HepG2 (cell line): ENCODE results near the gene SEBOX. TPM values are rescaled to one million over a fixed set of nuclear protein-coding genes. Genes with fewer than 3 reads are reported as not detected.

Experiments
- ATAC-seq: fragments of 200-7000 bp; cut with Tn5 transposase; 3 replicates; pipeline ENCODE4 v1.9.1; 2020; ENCODE audit warnings: mild to moderate bottlenecking, moderate library complexity
- BruUV-seq: library from RNA; stranded (reverse); fragments of 400-500 nt; replicated peaks from 2 replicates; lab custom pipeline; 2021; lab: Mats Ljungman, UMichigan
- CTCF ChIA-PET: fragments of 300-600 bp; formaldehyde crosslinking; extraction: SDS; loops from one replicate; lab custom pipeline; 2021; ENCODE audit warnings: low total read pairs, inconsistent platforms, low intra/inter-chr PET ratio; lab: Yijun Ruan, JAX
- POLR2A ChIA-PET: fragments of 350-600 bp; sonication (Branson Sonifier 250); formaldehyde crosslinking; loops from one replicate; lab custom pipeline; 2020; ENCODE audit warnings: antibody characterized with exemption, inconsistent platforms; lab: Yijun Ruan, JAX
- DNase-seq: peaks from one replicate; pipeline ENCODE4 v3.0.0-alpha.2; 2015; ENCODE audit warnings: low spot score
- FAIRE-seq: peaks from 3 replicates; lab custom pipeline; 2011; peaks lifted over from hg19 to GRCh38; lab: Jason Lieb, UNC
- H2AFZ ChIP-seq: one replicate; pipeline ENCODE4 v1.6.1; 2011; ENCODE audit warnings: low read length, inconsistent platforms
- H3K27ac ChIP-seq: fragments of 300-600 bp; 3 replicates; pipeline ENCODE4 v1.8.0; 2011; ENCODE audit warnings: mixed run types, mild to moderate bottlenecking, mixed read lengths, low read length, inconsistent platforms; ENCODE audit not compliant: insufficient read depth; ENCODE audit errors: extremely low read length
- H3K27me3 ChIP-seq, 2 experiments: fragments of 200-600 bp in 1 of 2; 2 replicates in 1 of 2; 3 replicates in 1 of 2; pipeline versions ENCODE4 v1.6.0 to v1.8.0; 2011; ENCODE audit warnings: low read length in 2 of 2, mild to moderate bottlenecking in 2 of 2, moderate library complexity in 2 of 2, inconsistent platforms in 1 of 2; ENCODE audit not compliant: insufficient read depth in 2 of 2, control insufficient read depth in 1 of 2
- H3K36me3 ChIP-seq, 2 experiments: fragments of 200-600 bp in 1 of 2; replicated peaks in 1 of 2; 2 replicates in 1 of 2; 3 replicates in 1 of 2; pipeline versions ENCODE4 v1.5.1 to v1.8.0; 2011; ENCODE audit warnings: low read length in 2 of 2, inconsistent platforms in 1 of 2; ENCODE audit not compliant: insufficient read depth in 2 of 2, control insufficient read depth in 1 of 2
- H3K4me1 ChIP-seq: 2 replicates; pipeline ENCODE4 v1.5.1; 2012; ENCODE audit warnings: low read length, inconsistent platforms; ENCODE audit not compliant: insufficient read depth
- H3K4me2 ChIP-seq: 2 replicates; pipeline ENCODE4 v1.6.0; 2011; ENCODE audit warnings: low read depth, low read length, inconsistent platforms
- H3K4me3 ChIP-seq, 3 experiments: fragments of 200-600 bp in 1 of 3; sonication (generic), shearing (Covaris generic) in 1 of 3; replicated peaks in 1 of 3; 2 replicates each; pipeline ENCODE4 v1.5.1; 2011 to 2016; ENCODE audit warnings: low read length in 3 of 3, inconsistent platforms in 2 of 3, low read depth in 2 of 3, mild to moderate bottlenecking in 2 of 3, control low read depth in 1 of 3, mixed read lengths in 1 of 3; ENCODE audit not compliant: insufficient read depth in 1 of 3
- H3K79me2 ChIP-seq: one replicate; pipeline ENCODE4 v1.6.1; 2011; ENCODE audit warnings: low read length, inconsistent platforms; ENCODE audit not compliant: insufficient read depth
- H3K9ac ChIP-seq: 2 replicates; pipeline ENCODE4 v1.6.0; 2011; ENCODE audit warnings: mild to moderate bottlenecking, low read depth, low read length, inconsistent platforms; ENCODE audit not compliant: insufficient read depth
- H3K9me3 ChIP-seq: 2 replicates; pipeline ENCODE4 v1.5.1; 2012; ENCODE audit warnings: mild to moderate bottlenecking, low read length
- H4K20me1 ChIP-seq: 2 replicates; pipeline ENCODE4 v1.6.0; 2011; ENCODE audit warnings: inconsistent platforms, mild to moderate bottlenecking, low read length, moderate library complexity; ENCODE audit not compliant: insufficient read depth
- ATF1 ChIP-seq: IDR thresholded peaks from 2 replicates; pipeline ENCODE4 v1.6.1; 2016; ENCODE audit warnings: mild to moderate bottlenecking, control low read depth
- CBX5 ChIP-seq: sonication (generic); formaldehyde crosslinking; IDR thresholded peaks from 2 replicates; pipeline ENCODE4 v1.4.0; 2020; ENCODE audit warnings: missing genetic modification reagents, borderline replicate concordance
- GATA4 ChIP-seq: sonication (generic); IDR thresholded peaks from 2 replicates; pipeline ENCODE4 v1.6.1; 2016; ENCODE audit warnings: antibody characterized with exemption, low read depth, borderline replicate concordance
- MYNN ChIP-seq: sonication (generic); formaldehyde crosslinking; IDR thresholded peaks from 2 replicates; pipeline ENCODE4 v1.4.0; 2020; ENCODE audit warnings: mild to moderate bottlenecking, low read depth, missing genetic modification reagents
- NCOA1 ChIP-seq: sonication (generic); formaldehyde crosslinking; IDR thresholded peaks from 2 replicates; pipeline ENCODE4 v1.9.0; 2021; ENCODE audit warnings: missing genetic modification reagents
- SALL2 ChIP-seq: sonication (generic); formaldehyde crosslinking; IDR thresholded peaks from 2 replicates; pipeline ENCODE4 v1.8.1; 2023; ENCODE audit warnings: mild to moderate bottlenecking, missing genetic modification reagents, inconsistent platforms
- ZMAT5 ChIP-seq: sonication (generic); formaldehyde crosslinking; IDR thresholded peaks from 2 replicates; pipeline ENCODE4 v1.5.0; 2020; ENCODE audit warnings: mild to moderate bottlenecking, low read depth, missing genetic modification reagents, borderline replicate concordance
- ZMYM4 ChIP-seq: sonication (generic); formaldehyde crosslinking; IDR thresholded peaks from 2 replicates; pipeline ENCODE4 v1.8.1; 2023; ENCODE audit warnings: mild to moderate bottlenecking, missing genetic modification reagents
- ZNF343 ChIP-seq: sonication (generic); formaldehyde crosslinking; IDR thresholded peaks from 2 replicates; pipeline ENCODE4 v1.4.0; 2020; ENCODE audit warnings: mild to moderate bottlenecking, missing genetic modification reagents
- ZNF550 ChIP-seq: sonication (generic); formaldehyde crosslinking; IDR thresholded peaks from 2 replicates; pipeline ENCODE4 v1.4.0; 2020; ENCODE audit warnings: mild to moderate bottlenecking, missing genetic modification reagents, borderline replicate concordance
- ZNF768 ChIP-seq: sonication (generic); formaldehyde crosslinking; IDR thresholded peaks from 2 replicates; pipeline ENCODE4 v1.4.0; 2020; ENCODE audit warnings: missing genetic modification reagents
- WGBS: methylation state at CpG from one replicate; pipeline ENCODE4 v1.1.6; 2017; ENCODE audit warnings: low lambda C conversion rate; 5-methylcytosine and 5-hydroxymethylcytosine counted together
- in situ Hi-C: cut with HindIII; loops from 2 replicates; pipeline ENCODE4 v1.10.0; 2017; ENCODE audit warnings: low pct_unique_long_range_greater_than_20kb; ENCODE audit not compliant: extremely low pct_ligation_motif_present
- intact Hi-C: fragments of 100-400 bp; cut with micrococcal nuclease; formaldehyde crosslinking; loops from one replicate; pipeline ENCODE4 v1.10.0; 2022; ENCODE audit not compliant: unreplicated experiment
- polyA plus RNA-seq, 8 experiments: library from polyadenylated mRNA; depleted of rRNA in 3 of 8; stranded (reverse) in 7 of 8; unstranded in 1 of 8; fragments of >200 nt; fragmentation: Illumina TruSeq in 4 of 8; extraction: Trizol in 4 of 8; gene quantifications; 2 replicates each; pipeline versions ENCODE4 v1.2.1 to v1.2.3, GENCODE V29; 2011 to 2016; ENCODE audit warnings: low read depth in 4 of 8, missing spikeins in 1 of 8, mixed read lengths in 1 of 8; ENCODE audit not compliant: insufficient read depth in 1 of 8
- total RNA-seq, 5 experiments: library from RNA; depleted of rRNA; stranded (reverse); fragments of >200 nt; fragmentation: Illumina TruSeq; extraction: Trizol; gene quantifications; 2 replicates each; pipeline ENCODE4 v1.2.3, GENCODE V29; 2016; ENCODE audit warnings: low read depth in 1 of 5
- TF ChIP-seq, protein P1 (sequence below): fragments of 450-650 bp; IDR thresholded peaks from 2 replicates; pipeline ENCODE4 v1.6.1; 2017

Gene SEBOX
- total and polyA plus RNA-seq, 2 of the 13 experiments (the other 11 are each of a cell fraction or from before 2014, with no cell fraction given): not detected

- TF ChIP-seq ZNF343 (CRISPR knock-in tag) (no peak), ZNF768 (CRISPR knock-in tag) (no peak), SALL2 (CRISPR knock-in tag) (no peak), NCOA1 (CRISPR knock-in tag) (peak; percentile 70; the same call in 1 of the 2 replicates), GATA4 (no peak), ZNF550 (CRISPR knock-in tag) (0 out of 2 replicates have a peak, but pooled peaks have one; percentile 12), CBX5 (CRISPR knock-in tag) (0 out of 2 replicates have a peak, but pooled peaks have one; percentile 11), MYNN (no peak), ZMAT5 (CRISPR knock-in tag) (no peak), ATF1 (CRISPR knock-in tag) (no peak), ZMYM4 (0 out of 2 replicates have a peak, but pooled peaks have one; percentile 9)
- TF ChIP-seq, protein P1, sequence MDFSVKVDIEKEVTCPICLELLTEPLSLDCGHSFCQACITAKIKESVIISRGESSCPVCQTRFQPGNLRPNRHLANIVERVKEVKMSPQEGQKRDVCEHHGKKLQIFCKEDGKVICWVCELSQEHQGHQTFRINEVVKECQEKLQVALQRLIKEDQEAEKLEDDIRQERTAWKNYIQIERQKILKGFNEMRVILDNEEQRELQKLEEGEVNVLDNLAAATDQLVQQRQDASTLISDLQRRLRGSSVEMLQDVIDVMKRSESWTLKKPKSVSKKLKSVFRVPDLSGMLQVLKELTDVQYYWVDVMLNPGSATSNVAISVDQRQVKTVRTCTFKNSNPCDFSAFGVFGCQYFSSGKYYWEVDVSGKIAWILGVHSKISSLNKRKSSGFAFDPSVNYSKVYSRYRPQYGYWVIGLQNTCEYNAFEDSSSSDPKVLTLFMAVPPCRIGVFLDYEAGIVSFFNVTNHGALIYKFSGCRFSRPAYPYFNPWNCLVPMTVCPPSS: no peak
- TF ChIP-seq, all 625 proteins: peak for 4
- ATAC-seq (peak; percentile 32), DNase-seq (no peak), FAIRE-seq (no peak)
- peak overlapping the region; percentile 67 for H3K27ac ChIP-seq
- ChIA-PET POLR2A (interaction anchor here (0.8 to 3.4 kb wide), 13 partner anchors 9 to 146 kb away, joined by 3 to 122 read pairs (median 18); partner anchors contain the start of genes IFT20, POLDIP2, SARM1 and SEBOX), CTCF (no interaction called here)
- no peaks in the 10 kb centered on the region for H3K9me3 ChIP-seq
- peak overlapping the region; percentile 79 for H3K9ac ChIP-seq
- no TSS peak for BruUV-seq
- H4K20me1 ChIP-seq: no peaks in the 10 kb centered on the region
- intact Hi-C loops: no loop called here
- in situ Hi-C loops: no loop called here
- H3K4me1 ChIP-seq: peaks cover 31% of the 10 kb centered on the region
- peak overlapping the region; percentile 97 for H3K4me2 ChIP-seq
- H3K27me3 ChIP-seq: no peaks in the 10 kb centered on the region; a peak in 1 of 5 replicates
- H3K79me2 ChIP-seq: peaks cover 13% of the 10 kb centered on the region
- H3K36me3 ChIP-seq: peaks cover 9 to 33% of the 10 kb centered on the region in 2 experiments
- peak overlapping the region; percentile 68 to 84 (median 76); a peak in 5 of 6 replicates for H3K4me3 ChIP-seq
- 56% methylated on average over 5 of the region's 5 CpGs for WGBS
- H2AFZ ChIP-seq: no peak overlapping the region
Observed at GRCh38 chr17:28404461-28404811, 39.4 kb upstream of the SEBOX start.
